ENCODE measurements around the gene CHD2.

Gene CHD2

DNA sequence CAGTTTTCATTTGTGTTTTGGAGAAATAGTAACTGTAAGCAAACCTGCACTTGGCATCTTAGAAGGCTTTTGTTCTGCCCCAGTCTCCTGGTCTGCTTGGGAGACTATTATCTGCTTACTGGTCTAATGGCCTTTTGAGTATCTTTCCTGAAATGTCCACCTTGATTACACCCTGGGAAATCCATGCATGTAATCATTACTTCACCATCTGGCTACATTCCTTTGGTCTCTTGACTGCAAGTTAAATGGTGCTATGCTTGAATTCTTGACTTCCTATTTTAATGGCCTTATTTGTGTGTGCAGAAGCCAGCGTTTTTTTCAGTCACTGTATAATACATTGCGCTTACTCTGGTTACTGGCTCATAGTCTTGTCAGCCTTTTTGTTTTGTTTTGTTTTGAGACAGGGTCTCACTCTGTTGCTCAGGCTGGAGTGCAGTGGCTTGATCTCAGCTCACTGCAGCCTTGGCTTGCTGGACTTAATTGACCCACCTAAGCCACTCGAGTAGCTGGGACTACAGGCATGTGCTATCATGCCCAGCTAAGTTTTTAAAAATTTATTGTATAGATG lies 30.0 kb downstream of the CHD2 start:
- peaks cover 93% of the 10 kb centered on the region for H3K79me2 ChIP-seq (ENCODE audit: insufficient read depth, low read length)
- DNase-seq (no peak), ATAC-seq (ENCODE audit: insufficient read depth, low read depth) (no peak)
- H3K4me1 ChIP-seq (ENCODE audit: insufficient read depth, low read length), result no peaks in the 10 kb centered on the region
- H3K27ac ChIP-seq (ENCODE audit: low read length), result no peak overlapping the region
- H3K4me2 ChIP-seq (ENCODE audit: insufficient read depth, low read length), result no peak overlapping the region
- H2AFZ ChIP-seq (ENCODE audit: low read depth, low read length), result no peak overlapping the region
- peaks cover 98% of the 10 kb centered on the region for H3K36me3 ChIP-seq (ENCODE audit: insufficient read depth, low read length)
- H3K9me3 ChIP-seq (ENCODE audit: insufficient read depth, low read length, severe bottlenecking), result no peaks in the 10 kb centered on the region
- H3K27me3 ChIP-seq (ENCODE audit: insufficient read depth, low read length, poor library complexity), result no peaks in the 10 kb centered on the region
- no peak for TF ChIP-seq EZH2 (IDR thresholded peaks at IDR 0.05; ENCODE audit: borderline replicate concordance, low read depth, low read length, severe bottlenecking)
- TF ChIP-seq, protein P1, sequence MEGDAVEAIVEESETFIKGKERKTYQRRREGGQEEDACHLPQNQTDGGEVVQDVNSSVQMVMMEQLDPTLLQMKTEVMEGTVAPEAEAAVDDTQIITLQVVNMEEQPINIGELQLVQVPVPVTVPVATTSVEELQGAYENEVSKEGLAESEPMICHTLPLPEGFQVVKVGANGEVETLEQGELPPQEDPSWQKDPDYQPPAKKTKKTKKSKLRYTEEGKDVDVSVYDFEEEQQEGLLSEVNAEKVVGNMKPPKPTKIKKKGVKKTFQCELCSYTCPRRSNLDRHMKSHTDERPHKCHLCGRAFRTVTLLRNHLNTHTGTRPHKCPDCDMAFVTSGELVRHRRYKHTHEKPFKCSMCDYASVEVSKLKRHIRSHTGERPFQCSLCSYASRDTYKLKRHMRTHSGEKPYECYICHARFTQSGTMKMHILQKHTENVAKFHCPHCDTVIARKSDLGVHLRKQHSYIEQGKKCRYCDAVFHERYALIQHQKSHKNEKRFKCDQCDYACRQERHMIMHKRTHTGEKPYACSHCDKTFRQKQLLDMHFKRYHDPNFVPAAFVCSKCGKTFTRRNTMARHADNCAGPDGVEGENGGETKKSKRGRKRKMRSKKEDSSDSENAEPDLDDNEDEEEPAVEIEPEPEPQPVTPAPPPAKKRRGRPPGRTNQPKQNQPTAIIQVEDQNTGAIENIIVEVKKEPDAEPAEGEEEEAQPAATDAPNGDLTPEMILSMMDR (IDR thresholded peaks at IDR 0.05; ENCODE audit: borderline replicate concordance, extremely low read depth, low read length, poor library complexity, severe bottlenecking), result no peak
- no peak overlapping the region for H3K4me3 ChIP-seq (ENCODE audit: low read depth in 1 of 2, low read length in 2 of 2)
- no peaks in the 10 kb centered on the region; the same call in 1 of the 2 replicates for H4K20me1 ChIP-seq (ENCODE audit: insufficient read depth, low read length)
- no peak overlapping the region for H3K9ac ChIP-seq (ENCODE audit: low read depth, low read length)

DNA sequence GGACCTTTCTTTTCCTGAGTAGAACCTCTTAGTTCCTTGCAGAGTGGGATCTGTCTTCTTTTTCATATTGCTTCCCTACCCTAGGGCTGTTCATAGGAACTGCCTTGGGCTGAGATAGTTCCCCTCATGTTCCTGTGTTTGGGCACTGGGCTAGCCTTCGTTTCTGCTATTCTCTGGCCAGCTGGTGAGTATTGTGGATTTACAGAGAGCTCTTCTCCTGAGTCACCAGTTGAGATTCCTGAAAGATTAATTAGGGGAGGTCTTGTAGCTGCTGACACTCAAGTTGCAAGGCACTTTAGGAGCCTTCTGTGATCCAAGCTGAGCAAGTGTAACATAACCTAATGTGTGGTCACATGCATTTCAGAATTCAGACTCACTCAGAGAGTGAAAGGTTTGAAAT lies 30.7 kb downstream of the CHD2 start:
- peaks cover 98% of the 10 kb centered on the region for H3K36me3 ChIP-seq (ENCODE audit: insufficient read depth, low read length)
- no peak for TF ChIP-seq EZH2 (IDR thresholded peaks at IDR 0.05; ENCODE audit: borderline replicate concordance, low read depth, low read length, severe bottlenecking)
- TF ChIP-seq, protein P1 (IDR thresholded peaks at IDR 0.05; ENCODE audit: borderline replicate concordance, extremely low read depth, low read length, poor library complexity, severe bottlenecking), result no peak
- ATAC-seq (ENCODE audit: insufficient read depth, low read depth), result no peak
- H3K9ac ChIP-seq (ENCODE audit: low read depth, low read length), result no peak overlapping the region
- H3K9me3 ChIP-seq (ENCODE audit: insufficient read depth, low read length, severe bottlenecking), result no peaks in the 10 kb centered on the region
- H3K79me2 ChIP-seq (ENCODE audit: insufficient read depth, low read length), result peaks cover 93% of the 10 kb centered on the region
- H3K4me1 ChIP-seq (ENCODE audit: insufficient read depth, low read length), result no peaks in the 10 kb centered on the region
- DNase-seq, result no peak
- no peaks in the 10 kb centered on the region for H3K27me3 ChIP-seq (ENCODE audit: insufficient read depth, low read length, poor library complexity)
- H3K4me3 ChIP-seq (ENCODE audit: low read depth in 1 of 2, low read length in 2 of 2), result no peak overlapping the region
- no peak overlapping the region for H2AFZ ChIP-seq (ENCODE audit: low read depth, low read length)
- no peak overlapping the region for H3K4me2 ChIP-seq (ENCODE audit: insufficient read depth, low read length)
- no peaks in the 10 kb centered on the region; the same call in 1 of the 2 replicates for H4K20me1 ChIP-seq (ENCODE audit: insufficient read depth, low read length)
- H3K27ac ChIP-seq (ENCODE audit: low read length), result no peak overlapping the region

DNA sequence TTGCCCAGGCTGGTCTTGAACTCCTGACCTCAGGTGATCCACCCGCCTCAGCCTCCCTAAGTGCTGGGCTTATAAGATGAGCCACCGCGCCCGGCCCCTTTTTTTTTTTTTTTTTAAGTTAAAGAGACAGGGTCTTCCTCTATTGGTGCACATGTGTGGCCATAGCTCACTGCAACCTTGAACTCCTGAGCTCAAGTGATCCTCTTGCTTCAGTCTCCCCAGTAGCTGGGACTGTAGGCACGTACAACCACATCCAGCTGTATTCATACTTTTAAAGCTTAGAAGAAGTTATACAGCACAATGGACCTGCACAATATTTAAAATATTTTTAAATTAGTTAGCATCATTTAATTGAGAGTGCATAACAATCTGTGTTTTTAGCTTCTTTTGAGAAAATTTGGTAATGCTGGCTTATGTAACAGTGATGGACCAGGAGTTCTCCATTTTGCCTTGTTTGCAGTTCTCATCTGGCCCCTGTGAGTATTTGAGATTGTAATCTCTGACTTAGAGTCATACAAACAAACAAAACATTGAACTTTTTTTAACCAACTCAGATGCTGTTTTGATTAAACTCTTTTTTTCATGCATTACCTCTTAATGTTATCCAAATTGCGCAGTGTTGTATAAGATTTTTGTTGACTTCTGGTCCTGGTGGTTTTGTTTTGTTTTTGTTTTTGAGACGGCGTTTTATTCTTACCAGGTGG lies 33.0 kb downstream of the CHD2 start:
- Histone ChIP-seq H3K9ac (ENCODE audit: low read depth, low read length) (no peak overlapping the region), H3K27me3 (ENCODE audit: insufficient read depth, low read length, poor library complexity) (no peaks in the 10 kb centered on the region), H3K4me2 (ENCODE audit: insufficient read depth, low read length) (no peak overlapping the region), H3K79me2 (ENCODE audit: insufficient read depth, low read length) (peaks cover 89% of the 10 kb centered on the region), H3K4me3 (ENCODE audit: low read depth in 1 of 2, low read length in 2 of 2) (no peak overlapping the region), H3K9me3 (ENCODE audit: insufficient read depth, low read length, severe bottlenecking) (no peaks in the 10 kb centered on the region), H3K36me3 (ENCODE audit: insufficient read depth, low read length) (peaks cover 98% of the 10 kb centered on the region), H4K20me1 (ENCODE audit: insufficient read depth, low read length) (no peaks in the 10 kb centered on the region; the same call in 1 of the 2 replicates), H3K27ac (ENCODE audit: low read length) (no peak overlapping the region), H2AFZ (ENCODE audit: low read depth, low read length) (no peak overlapping the region), H3K4me1 (ENCODE audit: insufficient read depth, low read length) (no peaks in the 10 kb centered on the region)
- no peak for ATAC-seq (ENCODE audit: insufficient read depth, low read depth)
- DNase-seq, result no peak
- TF ChIP-seq, protein P1 (IDR thresholded peaks at IDR 0.05; ENCODE audit: borderline replicate concordance, extremely low read depth, low read length, poor library complexity, severe bottlenecking), result no peak
- no peak for TF ChIP-seq EZH2 (IDR thresholded peaks at IDR 0.05; ENCODE audit: borderline replicate concordance, low read depth, low read length, severe bottlenecking)
